ENCODE data around the gene EGFL7.

Gene EGFL7

GRCh38 chr9:136665111-136665703 is 2.5 kb downstream of the EGFL7 start:
- H2BK15ac ChIP-seq (ENCODE audit: low read length), result peak overlapping the region; percentile 96
- H2AK5ac ChIP-seq (ENCODE audit: low read depth, low read length), result peak overlapping the region; percentile 83
- peak overlapping the region; percentile 90 for H3K18ac ChIP-seq (ENCODE audit: low read length)
- H3K27me3 ChIP-seq (ENCODE audit: control insufficient read depth in 3 of 3, insufficient read depth in 3 of 3, low read depth in 1 of 3, low read length in 3 of 3), result peaks cover 0 to 25% (median 0%) of the 10 kb centered on the region in 3 experiments
- no CpG with 5 or more reads among the region's 49 CpGs for WGBS, 2 donors (ENCODE audit: extremely low coverage in 2 of 2, insufficient read length in 2 of 2, insufficient replicate concordance in 1 of 2)
- H3K36me3 ChIP-seq (replicated peaks in 1 of 2; ENCODE audit: control insufficient read depth in 2 of 2, insufficient read depth in 2 of 2, low read length in 2 of 2), result no peaks in the 10 kb centered on the region
- peak overlapping the region; percentile 60 for H3K9ac ChIP-seq (ENCODE audit: low read depth, low read length, poor library complexity)
- no peaks in the 10 kb centered on the region for H3K9me3 ChIP-seq (replicated peaks in 1 of 2; ENCODE audit: control insufficient read depth in 2 of 2, insufficient read depth in 1 of 2, low read depth in 1 of 2, low read length in 2 of 2)
- H3K79me1 ChIP-seq (ENCODE audit: low read depth, low read length), result peaks cover 2% of the 10 kb centered on the region
- no peak overlapping the region for H4K91ac ChIP-seq (ENCODE audit: low read depth, low read length, poor library complexity)
- H3K4ac ChIP-seq (ENCODE audit: low read length), result no peak overlapping the region
- peak overlapping the region; percentile 6 for H3K14ac ChIP-seq (ENCODE audit: low read length)
- H3K23ac ChIP-seq (ENCODE audit: low read depth, low read length, poor library complexity), result peak overlapping the region; percentile 31
- peak overlapping the region; percentile 7 for H2BK5ac ChIP-seq (ENCODE audit: low read length)
- H2AFZ ChIP-seq (ENCODE audit: low read length), result peak overlapping the region; percentile 41
- DNase-seq (ENCODE audit: low spot score), result peak; percentile 35
- peak overlapping the region; percentile 20 to 75 for H3K4me3 ChIP-seq (ENCODE audit: low read length in 2 of 2)
- H3K4me1 ChIP-seq (ENCODE audit: control insufficient read depth in 2 of 2, insufficient read depth in 1 of 2, low read depth in 1 of 2, low read length in 2 of 2), result peaks cover 16 to 33% of the 10 kb centered on the region in 2 donors
- H2BK120ac ChIP-seq (ENCODE audit: low read depth, low read length), result peak overlapping the region; percentile 91
- no peak overlapping the region for H2BK12ac ChIP-seq (ENCODE audit: low read length)
- peak overlapping the region; percentile 80 for H3K4me2 ChIP-seq (ENCODE audit: insufficient read depth, low read length, poor library complexity, severe bottlenecking)
- H3K27ac ChIP-seq (replicated peaks; ENCODE audit: low read length), result no peak overlapping the region
- H4K8ac ChIP-seq (ENCODE audit: low read depth, low read length), result no peak overlapping the region

- no peak overlapping the region for H3K4ac ChIP-seq (ENCODE audit: low read length)
Observed at GRCh38 chr9:136665704-136666371, 3.1 kb downstream of the EGFL7 start.

GRCh38 chr9:136666372-136667213 is 3.9 kb downstream of the EGFL7 start:
- Histone ChIP-seq H3K9ac (ENCODE audit: low read depth, low read length, poor library complexity) (peak overlapping the region; percentile 86), H3K27me3 (ENCODE audit: control insufficient read depth in 3 of 3, insufficient read depth in 3 of 3, low read depth in 1 of 3, low read length in 3 of 3) (peaks cover 0 to 22% (median 0%) of the 10 kb centered on the region in 3 experiments), H3K4ac (ENCODE audit: low read length) (no peak overlapping the region), H2BK12ac (ENCODE audit: low read length) (peak overlapping the region; percentile 10), H3K9me3 (replicated peaks in 1 of 2; ENCODE audit: control insufficient read depth in 2 of 2, insufficient read depth in 1 of 2, low read depth in 1 of 2, low read length in 2 of 2) (no peaks in the 10 kb centered on the region), H3K4me1 (ENCODE audit: control insufficient read depth in 2 of 2, insufficient read depth in 1 of 2, low read depth in 1 of 2, low read length in 2 of 2) (peaks cover 16 to 37% of the 10 kb centered on the region in 2 donors), H2BK5ac (ENCODE audit: low read length) (peak overlapping the region; percentile 90), H3K36me3 (replicated peaks in 1 of 2; ENCODE audit: control insufficient read depth in 2 of 2, insufficient read depth in 2 of 2, low read length in 2 of 2) (no peaks in the 10 kb centered on the region), H3K79me1 (ENCODE audit: low read depth, low read length) (peaks cover 2% of the 10 kb centered on the region), H4K91ac (ENCODE audit: low read depth, low read length, poor library complexity) (no peak overlapping the region), H2AFZ (ENCODE audit: low read length) (peak overlapping the region; percentile 76), H3K18ac (ENCODE audit: low read length) (peak overlapping the region; percentile 87), H4K8ac (ENCODE audit: low read depth, low read length) (peak overlapping the region; percentile 17), H2BK15ac (ENCODE audit: low read length) (peak overlapping the region; percentile 92), H3K23ac (ENCODE audit: low read depth, low read length, poor library complexity) (peak overlapping the region; percentile 73), H2AK5ac (ENCODE audit: low read depth, low read length) (peak overlapping the region; percentile 48), H2BK120ac (ENCODE audit: low read depth, low read length) (no peak overlapping the region), H3K4me2 (ENCODE audit: insufficient read depth, low read length, poor library complexity, severe bottlenecking) (peak overlapping the region; percentile 93), H3K27ac (replicated peaks; ENCODE audit: low read length) (no peak overlapping the region), H3K14ac (ENCODE audit: low read length) (peak overlapping the region; percentile 17), H3K4me3 (ENCODE audit: low read length in 2 of 2) (peak overlapping the region; percentile 44 to 85)
- no peak for DNase-seq (ENCODE audit: low spot score)
- no CpG with 5 or more reads among the region's 35 CpGs for WGBS, 2 donors (ENCODE audit: extremely low coverage in 2 of 2, insufficient read length in 2 of 2, insufficient replicate concordance in 1 of 2)

More at GRCh38 chr9:136665704-136666371, 3.1 kb downstream of the EGFL7 start:
- no CpG with 5 or more reads among the region's 109 CpGs for whole genome bisulfite sequencing, 2 donors (ENCODE audit: extremely low coverage in 2 of 2, insufficient read length in 2 of 2, insufficient replicate concordance in 1 of 2)
- Histone ChIP-seq H2BK15ac (ENCODE audit: low read length) (no peak overlapping the region), H3K23ac (ENCODE audit: low read depth, low read length, poor library complexity) (no peak overlapping the region), H2BK12ac (ENCODE audit: low read length) (no peak overlapping the region), H3K9ac (ENCODE audit: low read depth, low read length, poor library complexity) (peak overlapping the region; percentile 86), H3K9me3 (replicated peaks in 1 of 2; ENCODE audit: control insufficient read depth in 2 of 2, insufficient read depth in 1 of 2, low read depth in 1 of 2, low read length in 2 of 2) (no peaks in the 10 kb centered on the region), H3K79me1 (ENCODE audit: low read depth, low read length) (peaks cover 2% of the 10 kb centered on the region), H2AK5ac (ENCODE audit: low read depth, low read length) (peak overlapping the region; percentile 83), H3K36me3 (replicated peaks in 1 of 2; ENCODE audit: control insufficient read depth in 2 of 2, insufficient read depth in 2 of 2, low read length in 2 of 2) (no peaks in the 10 kb centered on the region), H2BK120ac (ENCODE audit: low read depth, low read length) (no peak overlapping the region), H3K4me1 (ENCODE audit: control insufficient read depth in 2 of 2, insufficient read depth in 1 of 2, low read depth in 1 of 2, low read length in 2 of 2) (peaks cover 16 to 33% of the 10 kb centered on the region in 2 donors), H4K91ac (ENCODE audit: low read depth, low read length, poor library complexity) (no peak overlapping the region), H3K27me3 (ENCODE audit: control insufficient read depth in 3 of 3, insufficient read depth in 3 of 3, low read depth in 1 of 3, low read length in 3 of 3) (peaks cover 0 to 25% (median 0%) of the 10 kb centered on the region in 3 experiments), H3K4me3 (ENCODE audit: low read length in 2 of 2) (peak overlapping the region; percentile 44 to 85), H3K4me2 (ENCODE audit: insufficient read depth, low read length, poor library complexity, severe bottlenecking) (peak overlapping the region; percentile 93), H2BK5ac (ENCODE audit: low read length) (no peak overlapping the region), H3K18ac (ENCODE audit: low read length) (peak overlapping the region; percentile 90), H3K14ac (ENCODE audit: low read length) (no peak overlapping the region), H2AFZ (ENCODE audit: low read length) (peak overlapping the region; percentile 76), H3K27ac (replicated peaks; ENCODE audit: low read length) (no peak overlapping the region), H4K8ac (ENCODE audit: low read depth, low read length) (no peak overlapping the region)
- no peak for DNase-seq (ENCODE audit: low spot score)

Data from neuronal stem cell (in vitro differentiated cells).